Right lobe of liver (tissue), 6 donors: ENCODE measurements around the gene BRD1. TPM values are rescaled to one million over a fixed set of nuclear protein-coding genes. Genes with fewer than 3 reads are reported as not detected.

Source experiments
- ATAC-seq, 4 donors: fragments of 200-7000 bp; cut with Tn5 transposase; one replicate each; pipeline ENCODE4 v1.9.1; 2020; ENCODE audit warnings: mild to moderate bottlenecking in 4 of 4, moderate library complexity in 4 of 4
- DNase-seq, 3 donors: peaks; one replicate each; pipeline ENCODE4 v3.0.0-alpha.2; 2020
- H3K27ac ChIP-seq, 3 donors: fragments of 200-600 bp; one replicate each; pipeline ENCODE4 v1.8.0; 2022
- H3K27me3 ChIP-seq, 2 donors: fragments of 200-600 bp; one replicate each; pipeline ENCODE4 v1.8.0; 2022
- H3K36me3 ChIP-seq, 4 donors: fragments of 200-600 bp; sonication (generic) in 1 of 4; one replicate each; pipeline versions ENCODE4 v1.5.1 to v1.8.0; 2017 to 2022; ENCODE audit warnings: control low read depth in 1 of 4
- H3K4me1 ChIP-seq, 4 donors: fragments of 200-600 bp; sonication (generic) in 1 of 4; one replicate each; pipeline versions ENCODE4 v1.5.1 to v1.8.0; 2017 to 2022; ENCODE audit warnings: control low read depth in 1 of 4
- H3K4me3 ChIP-seq, 3 donors: fragments of 200-600 bp; one replicate each; pipeline ENCODE4 v1.8.0; 2022
- H3K9me3 ChIP-seq, 4 donors: fragments of 200-600 bp; sonication (generic) in 1 of 4; one replicate each; pipeline versions ENCODE4 v1.5.1 to v1.8.0; 2017 to 2022; ENCODE audit warnings: control low read depth in 1 of 4
- POLR2A ChIP-seq: fragments of 450-650 bp; IDR thresholded peaks from one replicate; pipeline ENCODE4 v1.6.1; 2017; ENCODE audit warnings: antibody characterized with exemption, mild to moderate bottlenecking
- WGBS: methylation state at CpG from one replicate; pipeline ENCODE4 v1.1.6; 2018; ENCODE audit warnings: low coverage, low lambda C conversion rate; ENCODE audit not compliant: insufficient coverage; ENCODE audit errors: missing lambda C conversion rate; 5-methylcytosine and 5-hydroxymethylcytosine counted together
- intact Hi-C, 2 donors: fragments of 100-400 bp; cut with DNase I; formaldehyde crosslinking; loops; one replicate each; pipeline versions ENCODE4 v1.11.2 to v1.14.1; 2022
- total RNA-seq, 6 experiments: library from RNA; depleted of rRNA in 2 of 6; stranded (reverse); fragments of >200 nt in 2 of 6; fragmentation: NEBNext Ultra II Directional in 3 of 6; extraction: Animal tissue kit (Norgen Biotek cat#: 25700) in 3 of 6; gene quantifications; one replicate each; pipeline versions ENCODE4 v1.1.0 to v1.2.4, GENCODE V29; 2016 to 2023
- TF ChIP-seq, protein P1 (sequence below), 4 donors: fragments of 200-600 bp in 3 of 4; fragments of 450-650 bp in 1 of 4; IDR thresholded peaks; one replicate each; pipeline versions ENCODE4 v1.5.1 to v1.8.0; 2016 to 2022; ENCODE audit warnings: antibody characterized with exemption in 4 of 4, mild to moderate bottlenecking in 2 of 4
- donor health status: DM: no; HTN: yes; CAD: no.
- donor health status: DM: no; HTN: no; CAD: no.
- donor health status: DM: no; HTN: no; CAD: no.
- donor health status: DM: no; HTN: yes; CAD: no.
- donor health status: DM: no; HTN: yes; CAD: no.

BRD1 gene
- total RNA-seq, 6 experiments from 2014 or later, result 9.3 to 17.8 (median 11.6) TPM

DNA sequence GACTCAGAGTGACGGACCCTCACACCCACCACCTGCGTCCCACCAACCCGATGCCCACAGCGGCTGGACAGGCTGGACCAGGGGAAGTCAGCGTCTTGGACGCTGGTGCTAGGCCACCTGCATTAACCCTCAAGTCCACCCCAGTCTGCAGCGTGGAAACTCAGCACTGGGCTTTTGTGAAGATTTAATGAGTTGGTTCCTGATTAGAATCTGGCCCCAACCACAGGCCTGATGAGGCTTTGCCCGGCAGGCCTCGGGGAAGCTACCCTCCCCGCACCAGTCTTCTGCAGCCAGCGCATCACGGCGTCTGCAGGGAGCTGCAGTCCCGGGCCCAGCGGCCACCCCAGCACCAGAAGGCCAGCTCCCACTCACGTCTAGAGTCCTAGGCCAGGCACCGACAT is 101.0 kb downstream of the BRD1 start:
- WGBS, result 20% methylated on average over 1 of the region's 17 CpGs
- TF ChIP-seq, protein P1, sequence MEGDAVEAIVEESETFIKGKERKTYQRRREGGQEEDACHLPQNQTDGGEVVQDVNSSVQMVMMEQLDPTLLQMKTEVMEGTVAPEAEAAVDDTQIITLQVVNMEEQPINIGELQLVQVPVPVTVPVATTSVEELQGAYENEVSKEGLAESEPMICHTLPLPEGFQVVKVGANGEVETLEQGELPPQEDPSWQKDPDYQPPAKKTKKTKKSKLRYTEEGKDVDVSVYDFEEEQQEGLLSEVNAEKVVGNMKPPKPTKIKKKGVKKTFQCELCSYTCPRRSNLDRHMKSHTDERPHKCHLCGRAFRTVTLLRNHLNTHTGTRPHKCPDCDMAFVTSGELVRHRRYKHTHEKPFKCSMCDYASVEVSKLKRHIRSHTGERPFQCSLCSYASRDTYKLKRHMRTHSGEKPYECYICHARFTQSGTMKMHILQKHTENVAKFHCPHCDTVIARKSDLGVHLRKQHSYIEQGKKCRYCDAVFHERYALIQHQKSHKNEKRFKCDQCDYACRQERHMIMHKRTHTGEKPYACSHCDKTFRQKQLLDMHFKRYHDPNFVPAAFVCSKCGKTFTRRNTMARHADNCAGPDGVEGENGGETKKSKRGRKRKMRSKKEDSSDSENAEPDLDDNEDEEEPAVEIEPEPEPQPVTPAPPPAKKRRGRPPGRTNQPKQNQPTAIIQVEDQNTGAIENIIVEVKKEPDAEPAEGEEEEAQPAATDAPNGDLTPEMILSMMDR (IDR thresholded peaks at IDR 0.05), result no peak
- TF ChIP-seq POLR2A, result no peak
- no peaks in the 10 kb centered on the region for H3K27me3 ChIP-seq
- H3K4me1 ChIP-seq, result no peaks in the 10 kb centered on the region
- no peak overlapping the region for H3K4me3 ChIP-seq
- H3K9me3 ChIP-seq, result no peaks in the 10 kb centered on the region
- no peak for DNase-seq
- ATAC-seq, result no peak
- intact Hi-C loops, result no loop called here
- H3K36me3 ChIP-seq, result no peaks in the 10 kb centered on the region
- no peak overlapping the region for H3K27ac ChIP-seq

DNA sequence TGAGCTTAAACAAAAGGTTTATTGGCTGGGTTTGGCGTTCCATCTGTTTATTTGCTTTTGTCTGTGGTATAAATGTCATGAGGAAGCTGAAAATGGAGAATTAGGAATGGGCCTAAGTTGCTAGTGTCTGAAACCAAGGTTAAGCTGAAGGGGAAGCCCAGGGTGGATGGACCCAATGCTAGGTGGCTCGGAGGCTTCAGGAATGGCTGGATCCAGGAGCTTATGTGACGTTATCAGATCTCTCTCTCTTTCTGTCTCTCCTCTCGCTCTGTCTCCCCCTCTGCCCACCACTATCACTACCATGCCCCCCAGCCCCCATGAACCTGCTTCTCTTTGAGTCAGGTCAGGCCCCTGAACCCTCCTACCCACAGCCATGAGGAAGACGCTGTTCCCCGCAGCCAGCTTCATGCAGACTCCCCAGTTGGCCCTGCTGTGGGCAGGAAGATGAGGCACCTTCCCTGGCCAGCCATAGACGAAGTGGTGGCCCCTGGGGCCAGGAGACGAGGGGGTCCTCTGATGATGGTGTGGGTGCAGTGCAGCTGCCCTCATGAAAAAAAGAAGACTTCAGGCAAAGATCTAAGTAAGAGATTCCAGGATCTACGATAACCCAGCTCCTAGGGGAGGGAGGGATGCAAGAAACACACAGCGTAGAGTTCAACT is 101.5 kb downstream of the BRD1 start:
- Histone ChIP-seq H3K4me3 (no peak overlapping the region), H3K9me3 (no peaks in the 10 kb centered on the region), H3K27me3 (no peaks in the 10 kb centered on the region), H3K36me3 (no peaks in the 10 kb centered on the region), H3K4me1 (no peaks in the 10 kb centered on the region), H3K27ac (no peak overlapping the region)
- DNase-seq (no peak), ATAC-seq (no peak)
- TF ChIP-seq, protein P1 (IDR thresholded peaks at IDR 0.05), result no peak
- TF ChIP-seq POLR2A, result no peak
- intact Hi-C loops, result no loop called here
- 55% methylated on average over 9 of the region's 10 CpGs for WGBS

DNA sequence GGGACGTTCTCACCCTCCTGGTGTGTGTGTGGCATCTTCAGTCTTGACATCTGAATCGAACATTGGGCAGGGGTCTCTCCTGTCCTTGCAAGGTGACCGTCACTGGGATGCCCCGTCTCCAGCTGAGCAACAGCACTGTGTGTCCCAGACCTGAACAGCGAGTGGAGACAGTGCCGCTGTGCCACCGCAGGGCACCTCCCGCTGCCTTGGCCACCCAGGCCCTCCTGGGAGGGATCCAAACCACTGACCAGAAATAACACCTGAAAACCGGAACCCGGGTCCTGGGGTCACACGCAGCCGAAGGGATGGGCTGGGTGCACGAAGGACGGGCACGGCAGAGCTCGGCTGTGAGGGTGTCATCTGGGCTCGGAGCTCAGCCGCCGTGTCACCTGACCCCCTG is 102.2 kb downstream of the BRD1 start:
- no peak overlapping the region for H3K27ac ChIP-seq
- ATAC-seq, result no peak
- 82% methylated on average over 14 of the region's 19 CpGs for WGBS
- no peaks in the 10 kb centered on the region for H3K36me3 ChIP-seq
- intact Hi-C loops, result no loop called here
- H3K4me1 ChIP-seq, result no peaks in the 10 kb centered on the region
- H3K27me3 ChIP-seq, result no peaks in the 10 kb centered on the region
- H3K4me3 ChIP-seq, result no peak overlapping the region
- no peak for TF ChIP-seq POLR2A
- TF ChIP-seq, protein P1 (IDR thresholded peaks at IDR 0.05), result no peak
- H3K9me3 ChIP-seq, result no peaks in the 10 kb centered on the region
- no peak for DNase-seq

DNA sequence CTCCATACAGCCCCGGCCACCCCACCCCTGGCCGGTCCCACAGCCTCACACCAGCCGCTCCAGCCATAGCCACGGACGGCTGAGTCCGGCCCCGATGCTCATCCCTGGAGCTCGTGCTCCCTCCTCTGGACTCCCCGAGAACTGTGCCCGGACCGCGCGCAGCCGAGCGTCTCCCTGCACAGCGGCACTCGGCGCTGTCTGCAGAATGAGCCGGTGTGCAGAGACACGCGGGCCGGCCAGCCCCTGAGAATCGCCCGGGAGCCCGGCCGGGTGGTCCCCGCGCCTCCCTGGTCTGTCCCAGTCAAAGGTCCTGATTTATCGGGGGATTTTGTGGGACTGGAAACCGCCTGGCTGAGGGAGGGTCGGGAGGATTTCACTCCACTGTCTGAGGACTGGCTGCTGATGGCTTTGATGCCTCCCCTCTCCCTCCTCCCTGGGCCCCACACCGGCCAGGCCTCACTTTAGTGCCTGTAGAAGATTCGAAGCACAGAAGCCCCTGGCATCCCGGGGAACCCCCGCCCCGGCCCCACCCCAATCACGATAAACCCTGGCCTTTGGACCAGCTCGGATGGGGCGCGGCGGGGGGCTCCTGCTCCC is 102.7 kb downstream of the BRD1 start:
- DNase-seq, result peak in 1 of 3 donors; percentile 64
- Histone ChIP-seq H3K27ac (no peak overlapping the region), H3K27me3 (no peaks in the 10 kb centered on the region), H3K4me3 (peak overlapping the region in 1 of 3 donors; percentile 7), H3K4me1 (no peaks in the 10 kb centered on the region), H3K36me3 (no peaks in the 10 kb centered on the region), H3K9me3 (no peaks in the 10 kb centered on the region)
- TF ChIP-seq, protein P1 (IDR thresholded peaks at IDR 0.05), result peak; percentile 30 to 52 (median 44)
- TF ChIP-seq POLR2A, result no peak
- intact Hi-C loops, result no loop called here
- ATAC-seq, result peak; percentile 71 to 91 (median 82)
- WGBS, result 11% methylated on average over 3 of the region's 41 CpGs
